ENCODE results near the gene GDF15.

The GDF15 gene

GRCh38 chr19:18417250-18418028, 31.5 kb downstream of the GDF15 start:
- DNase-seq (ENCODE audit: low spot score): peak; percentile 81
- FAIRE-seq: no peak

GRCh38 chr19:18418029-18418482, 32.1 kb downstream of the GDF15 start:
- DNase-seq (ENCODE audit: low spot score): no peak
- FAIRE-seq: no peak

DNA sequence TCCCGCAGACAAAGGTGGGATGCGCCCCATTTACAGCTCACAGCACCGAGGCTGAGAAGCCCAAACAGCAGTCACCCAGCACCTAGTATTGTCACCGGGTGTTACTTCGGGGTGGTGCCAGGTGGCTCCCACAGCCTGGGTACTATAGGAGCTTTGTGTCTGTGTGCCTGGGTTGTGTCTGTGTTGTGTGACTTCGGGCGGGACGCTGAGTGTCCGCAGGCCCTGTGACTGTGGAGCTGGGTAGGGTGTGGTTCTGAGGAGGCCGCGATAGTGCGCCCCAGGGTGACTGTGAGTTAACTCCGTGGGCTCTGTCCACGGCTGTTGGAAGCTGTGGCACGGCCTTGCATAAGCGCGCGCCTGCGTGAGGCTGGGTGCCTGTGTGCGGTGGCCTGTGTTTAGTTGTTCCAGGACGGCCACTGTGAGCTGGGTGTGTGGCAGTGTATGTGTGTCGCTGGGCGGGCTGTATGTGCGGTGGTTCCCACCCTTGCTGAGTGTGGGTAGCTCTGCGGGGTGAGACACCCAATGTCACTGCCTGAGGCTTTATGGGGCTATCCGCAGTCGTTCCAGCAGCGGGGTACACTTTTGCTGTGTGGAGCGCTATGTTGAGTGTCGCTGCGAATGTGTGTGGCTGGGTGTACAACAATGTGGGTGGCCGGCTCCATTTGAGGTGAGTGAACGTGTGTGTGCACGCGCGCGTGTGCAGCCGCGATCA, 32.7 kb downstream of the GDF15 start:
- FAIRE-seq: no peak

DNA sequence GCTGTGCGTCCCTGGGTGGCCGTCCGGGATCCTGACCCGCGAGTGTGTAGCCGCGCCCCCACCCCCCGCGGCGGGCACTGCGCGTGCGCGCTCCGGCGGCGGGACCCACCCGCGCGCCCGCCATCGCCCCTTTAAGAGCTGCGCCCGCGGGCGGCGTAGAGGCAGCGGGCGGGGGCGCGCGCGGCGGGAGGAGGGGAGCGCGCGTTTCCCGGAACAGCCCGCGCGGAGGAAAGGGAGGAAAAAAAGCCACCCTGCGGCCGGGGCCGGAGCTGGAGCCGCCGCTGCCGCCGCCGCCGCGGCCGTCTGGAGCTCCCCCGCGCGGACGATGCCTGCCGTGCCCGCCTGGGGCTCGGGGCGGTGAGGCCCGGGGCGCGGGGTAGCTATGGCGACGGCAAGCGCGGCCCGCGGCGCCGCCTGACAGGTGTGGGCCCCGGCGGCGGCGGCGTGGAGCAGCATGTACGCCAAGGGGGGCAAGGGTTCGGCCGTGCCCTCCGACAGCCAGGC, 33.3 kb downstream of the GDF15 start, which contains the start of gene SSBP4:
SSBP4 (plus strand) TSS at position 204 of the 504 bp plus-strand sequence; CDS start at position 455, 251 bp downstream.
- DNase-seq (ENCODE audit: low spot score) (peak; percentile 84), FAIRE-seq (no peak)

More for the DNA sequence above, 32.7 kb downstream of the GDF15 start:
- no peak for DNase-seq (ENCODE audit: low spot score)

DNA sequence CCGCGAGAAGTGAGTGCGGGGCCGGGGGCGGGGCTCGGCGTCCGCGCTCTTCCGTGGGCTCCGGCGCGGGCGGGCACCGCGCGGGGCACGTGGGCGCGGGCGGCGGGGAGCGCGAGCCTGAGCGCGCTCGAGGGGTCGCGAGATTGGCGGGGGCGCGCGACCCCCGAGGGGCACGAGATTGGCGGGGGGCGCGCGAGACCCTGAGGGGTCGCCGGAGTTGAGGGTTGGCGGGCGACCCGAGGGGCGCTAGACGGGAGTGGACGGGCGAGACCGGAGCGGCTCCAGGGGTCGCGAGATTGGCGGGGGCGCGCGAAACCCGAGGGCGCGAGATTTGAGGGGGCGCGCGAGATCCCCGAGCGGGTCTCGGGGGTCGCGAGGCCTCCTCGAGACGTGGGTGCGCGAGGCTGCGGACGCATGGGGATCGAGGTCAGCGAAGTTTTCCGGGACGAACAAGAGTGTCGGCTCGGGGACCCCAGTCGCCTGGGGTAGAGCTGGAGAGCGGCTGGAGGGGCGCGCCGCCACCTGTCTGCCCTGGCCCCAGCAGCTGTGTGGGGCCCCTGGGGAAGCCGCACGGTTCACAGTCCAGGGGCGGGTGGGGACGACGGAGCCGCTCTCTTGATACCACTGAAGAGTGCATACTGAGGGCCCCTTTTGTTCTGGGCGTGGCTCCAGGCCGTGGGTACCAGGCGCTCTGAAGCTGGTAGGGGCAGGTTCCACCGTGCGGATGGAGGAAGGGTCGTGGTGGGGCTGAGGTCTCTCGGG, 33.9 kb downstream of the GDF15 start:
- DNase-seq (ENCODE audit: low spot score) (no peak), FAIRE-seq (no peak)

DNA sequence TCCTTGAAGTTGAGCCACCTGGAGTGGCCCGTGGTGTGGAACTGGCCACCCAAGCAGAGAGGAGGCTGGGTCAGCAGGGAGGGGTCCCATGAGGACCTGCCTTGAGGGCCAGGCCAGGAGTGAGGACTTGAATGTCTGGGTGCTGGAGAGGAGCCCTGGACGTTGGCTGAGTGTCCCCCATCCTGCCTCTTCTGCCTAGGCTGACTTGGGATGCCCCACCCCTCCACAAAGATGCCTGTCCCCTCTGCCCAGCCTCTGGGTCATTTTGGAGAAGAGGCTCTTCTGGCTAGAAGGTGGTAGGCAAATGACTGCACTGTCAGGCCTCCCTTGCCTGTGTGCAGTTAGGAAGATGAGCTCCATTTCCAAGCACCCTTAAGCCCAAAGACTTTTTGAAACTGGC, 35.0 kb downstream of the GDF15 start:
- FAIRE-seq: no peak
- no peak for DNase-seq (ENCODE audit: low spot score)

GRCh38 chr19:18421371-18421959, 35.5 kb downstream of the GDF15 start:
- DNase-seq (ENCODE audit: low spot score): no peak
- FAIRE-seq: no peak

GRCh38 chr19:18422530-18423191, 36.7 kb downstream of the GDF15 start:
- no peak for FAIRE-seq

DNA sequence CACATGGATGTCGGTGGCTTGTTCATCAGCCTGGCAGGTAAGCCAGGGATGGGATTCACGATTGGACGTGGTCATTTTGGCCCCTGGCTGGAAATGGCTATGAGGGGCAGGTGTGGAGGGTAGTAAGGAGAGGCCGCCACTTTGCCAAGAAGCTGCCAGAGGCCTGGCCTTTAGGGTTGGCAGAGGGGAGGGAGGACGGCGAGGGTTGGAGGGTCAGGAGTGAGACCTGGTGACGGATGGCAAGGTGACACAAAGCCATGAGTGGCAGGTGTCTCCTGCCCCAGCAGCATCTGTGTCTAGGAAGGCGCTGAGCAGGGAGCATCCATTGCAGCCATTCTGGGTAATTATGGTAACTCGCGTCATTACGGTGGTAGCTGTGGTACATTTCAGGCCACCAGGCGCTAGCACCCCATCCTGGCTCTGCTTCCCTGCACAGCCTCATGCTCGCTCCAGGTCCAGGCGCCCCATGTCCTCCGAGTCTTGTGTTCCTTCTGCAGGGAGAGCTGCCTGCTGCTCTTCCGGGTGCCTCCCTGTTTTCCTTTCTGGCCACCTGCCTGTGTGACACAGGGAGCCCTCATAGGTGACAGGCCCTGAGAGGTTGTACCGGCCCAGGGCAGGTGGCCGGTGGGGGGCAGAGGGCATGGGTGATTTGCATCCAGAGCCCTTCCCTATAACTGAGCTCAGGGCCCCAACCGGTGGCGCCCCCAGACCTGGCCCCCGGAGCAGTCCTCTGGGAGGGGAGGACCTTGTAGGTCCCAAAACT, 37.5 kb downstream of the GDF15 start:
- DNase-seq (ENCODE audit: low spot score) (no peak), FAIRE-seq (no peak)

More at GRCh38 chr19:18422530-18423191, 36.7 kb downstream of the GDF15 start:
- DNase-seq (ENCODE audit: low spot score): no peak

- DNase-seq (ENCODE audit: low spot score) (no peak), FAIRE-seq (no peak)
Measured at GRCh38 chr19:18424122-18424889, 38.3 kb downstream of the GDF15 start.

GRCh38 chr19:18424890-18425514, 39.0 kb downstream of the GDF15 start:
- FAIRE-seq: no peak
- DNase-seq (ENCODE audit: low spot score): no peak

- FAIRE-seq: no peak
- peak; percentile 52 for DNase-seq (ENCODE audit: low spot score)
Measured at GRCh38 chr19:18425515-18426415, 39.8 kb downstream of the GDF15 start.

- DNase-seq (ENCODE audit: low spot score) (no peak), FAIRE-seq (no peak)
Measured at GRCh38 chr19:18426416-18426767, 40.4 kb downstream of the GDF15 start.

DNA sequence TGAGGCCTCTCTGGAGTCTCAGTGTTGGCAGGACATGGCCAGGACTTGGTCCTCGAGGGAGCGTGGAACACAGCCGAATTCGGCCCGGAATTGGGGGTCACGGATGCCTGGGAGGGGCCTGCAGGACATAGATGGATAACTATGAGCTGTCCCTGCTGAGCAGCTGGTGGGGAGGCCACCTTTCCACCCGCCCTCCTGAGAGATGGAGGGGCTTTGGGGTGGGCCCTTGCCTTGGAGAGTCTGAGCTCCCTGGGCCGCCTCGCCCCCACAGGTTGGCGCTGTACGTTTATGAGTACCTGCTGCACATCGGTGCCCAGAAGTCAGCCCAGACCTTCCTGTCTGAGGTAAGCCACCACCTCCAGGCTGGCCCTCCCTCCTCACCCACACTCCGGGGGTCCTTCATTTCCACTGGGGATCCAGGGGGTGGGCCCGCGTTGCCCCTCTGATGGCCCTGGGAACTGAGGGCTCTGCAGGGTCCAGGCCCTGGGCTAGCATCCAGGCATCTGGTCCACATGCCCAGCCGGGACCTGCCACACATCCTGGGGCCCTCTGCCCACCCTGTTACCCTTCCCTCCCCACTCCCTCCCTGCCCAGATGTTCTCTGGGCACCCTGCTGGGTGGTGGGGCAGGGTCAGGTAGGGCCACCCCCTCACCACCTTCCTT, 41.3 kb downstream of the GDF15 start:
- FAIRE-seq (no peak), DNase-seq (ENCODE audit: low spot score) (no peak)

DNA sequence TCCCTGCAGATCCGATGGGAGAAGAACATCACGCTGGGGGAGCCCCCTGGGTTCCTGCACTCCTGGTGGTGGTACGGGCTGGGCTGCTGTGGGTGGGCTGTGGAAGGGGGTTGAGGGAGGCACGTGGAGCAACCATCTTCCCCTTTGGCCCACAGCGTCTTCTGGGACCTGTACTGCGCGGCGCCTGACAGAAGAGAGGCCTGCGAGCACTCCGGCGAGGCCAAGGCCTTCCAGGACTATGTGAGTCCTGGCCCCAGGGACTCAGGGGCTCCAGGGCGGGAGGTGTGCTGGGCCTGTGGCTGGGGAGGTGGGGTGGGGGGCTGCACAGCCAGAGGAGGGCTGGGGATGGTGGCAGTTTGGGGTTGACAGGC, 41.8 kb downstream of the GDF15 start:
- DNase-seq (ENCODE audit: low spot score): no peak

GRCh38 chr19:18428173-18428786, 42.3 kb downstream of the GDF15 start:
- DNase-seq (ENCODE audit: low spot score) (no peak), FAIRE-seq (no peak)

More for the DNA sequence above, 41.8 kb downstream of the GDF15 start:
- FAIRE-seq: no peak
